Measurements from ENCODE around the gene FLYWCH1.

GRCh38 chr16:2988590-2989099, 76.9 kb downstream of the FLYWCH1 start:
- TF ChIP-seq POLR2AphosphoS5 (IDR thresholded peaks at IDR 0.05; ENCODE audit: insufficient read depth, low read depth, low read length) = no peak
- no peak for TF ChIP-seq FOS (IDR thresholded peaks at IDR 0.05; ENCODE audit: borderline replicate concordance, insufficient read depth, low read length)
- no peak for TF ChIP-seq POLR2A (IDR thresholded peaks at IDR 0.05; ENCODE audit: low read depth, low read length)
- no peak for TF ChIP-seq MAX (IDR thresholded peaks at IDR 0.05; ENCODE audit: insufficient read depth, insufficient read length)
- no peak for TF ChIP-seq CTCF (IDR thresholded peaks at IDR 0.05; ENCODE audit: extremely low read depth in 1 of 2, insufficient read depth in 1 of 2, low read depth in 1 of 2, low read length in 2 of 2)
- TF ChIP-seq GATA2 (IDR thresholded peaks at IDR 0.05; ENCODE audit: insufficient read depth, insufficient read length, low read depth, low read length) = no peak

Data from endothelial cell of umbilical vein (primary cell).